PC-9 (cell line): ENCODE results near the gene DNAJB1. TPM values are rescaled to one million over a fixed set of nuclear protein-coding genes. Genes with fewer than 3 reads are reported as not detected.

Experiments
- BruUV-seq: library from RNA; stranded (reverse); fragments of 400-500 nt; replicated peaks from 2 replicates; lab custom pipeline; 2021; lab: Mats Ljungman, UMichigan
- CTCF ChIA-PET: fragments of 300-600 bp; sonication (Branson Sonifier 250); formaldehyde crosslinking; loops from one replicate; lab custom pipeline; 2022; ENCODE audit warnings: antibody characterized with exemption; lab: Charles Lee
- POLR2A ChIA-PET: fragments of 300-600 bp; sonication (Branson Sonifier 250); formaldehyde crosslinking; loops from one replicate; lab custom pipeline; 2022; ENCODE audit warnings: antibody characterized with exemption; ENCODE audit not compliant: unreplicated experiment; lab: Charles Lee
- DNase-seq, 2 experiments: peaks; one replicate each; pipeline versions ENCODE4 v3.0.0 to v3.0.0-alpha.2; 2015 to 2022; ENCODE audit warnings: mixed read lengths in 1 of 2
- H2AFZ ChIP-seq: fragments of 200-600 bp; sonication (generic); 2 replicates; pipeline ENCODE4 v1.8.1; 2017; ENCODE audit warnings: antibody characterized with exemption
- H3F3A ChIP-seq: fragments of 200-600 bp; sonication (generic); 2 replicates; pipeline ENCODE4 v1.8.1; 2017; ENCODE audit warnings: antibody characterized with exemption, mild to moderate bottlenecking, low read depth; ENCODE audit not compliant: insufficient read depth
- H3K27ac ChIP-seq: fragments of 200-600 bp; sonication (generic); 2 replicates; pipeline ENCODE4 v1.6.1; 2016; ENCODE audit warnings: mixed run types
- H3K27me3 ChIP-seq: fragments of 200-600 bp; sonication (generic); 2 replicates; pipeline ENCODE4 v1.6.1; 2016; ENCODE audit warnings: low read depth, mixed run types; ENCODE audit not compliant: insufficient read depth
- H3K36me3 ChIP-seq: fragments of 200-600 bp; sonication (generic); 2 replicates; pipeline ENCODE4 v1.6.1; 2016; ENCODE audit warnings: low read depth, mixed run types
- H3K4me1 ChIP-seq: fragments of 200-600 bp; sonication (generic); replicated peaks from 2 replicates; pipeline ENCODE4 v1.6.1; 2016; ENCODE audit warnings: mixed run types; ENCODE audit not compliant: insufficient read depth
- H3K4me2 ChIP-seq: fragments of 200-600 bp; sonication (generic); 2 replicates; pipeline ENCODE4 v1.6.1; 2017; ENCODE audit warnings: mixed run types
- H3K4me3 ChIP-seq: fragments of 200-600 bp; sonication (generic); 2 replicates; pipeline ENCODE4 v1.6.1; 2016; ENCODE audit warnings: mixed run types
- H3K79me2 ChIP-seq: fragments of 200-600 bp; sonication (generic); 2 replicates; pipeline ENCODE4 v1.6.1; 2017; ENCODE audit warnings: low read depth, mixed run types
- H3K9me2 ChIP-seq: fragments of 200-600 bp; sonication (generic); 2 replicates; pipeline ENCODE4 v1.8.1; 2017; ENCODE audit warnings: mild to moderate bottlenecking; ENCODE audit not compliant: insufficient read depth
- H3K9me3 ChIP-seq: fragments of 200-600 bp; sonication (generic); 2 replicates; pipeline ENCODE4 v1.8.1; 2016; ENCODE audit warnings: low read depth; ENCODE audit not compliant: insufficient read depth
- H4K20me1 ChIP-seq: fragments of 200-600 bp; sonication (generic); 2 replicates; pipeline ENCODE4 v1.8.1; 2017; ENCODE audit not compliant: insufficient read depth
- EZH2 ChIP-seq: fragments of 200-600 bp; sonication (generic); IDR thresholded peaks from 2 replicates; pipeline ENCODE4 v1.8.0; 2017; ENCODE audit warnings: antibody characterized with exemption, low read depth
- intact Hi-C: fragments of 100-400 bp; cut with micrococcal nuclease; formaldehyde crosslinking; loops from one replicate; pipeline ENCODE4 v1.10.0; 2022; ENCODE audit not compliant: unreplicated experiment
- total RNA-seq: library from RNA; stranded (reverse); gene quantifications from 2 replicates; pipeline ENCODE4 v1.2.3, GENCODE V29; 2021
- TF ChIP-seq, protein P1 (sequence below): fragments of 200-600 bp; sonication (generic); conservative IDR thresholded peaks from 2 replicates; pipeline ENCODE4 v1.6.1; 2017; ENCODE audit warnings: mixed run types, antibody characterized with exemption, mild to moderate bottlenecking, moderate library complexity

Gene DNAJB1
- total RNA-seq, 1 experiment from 2014 or later, result 159 TPM

DNA sequence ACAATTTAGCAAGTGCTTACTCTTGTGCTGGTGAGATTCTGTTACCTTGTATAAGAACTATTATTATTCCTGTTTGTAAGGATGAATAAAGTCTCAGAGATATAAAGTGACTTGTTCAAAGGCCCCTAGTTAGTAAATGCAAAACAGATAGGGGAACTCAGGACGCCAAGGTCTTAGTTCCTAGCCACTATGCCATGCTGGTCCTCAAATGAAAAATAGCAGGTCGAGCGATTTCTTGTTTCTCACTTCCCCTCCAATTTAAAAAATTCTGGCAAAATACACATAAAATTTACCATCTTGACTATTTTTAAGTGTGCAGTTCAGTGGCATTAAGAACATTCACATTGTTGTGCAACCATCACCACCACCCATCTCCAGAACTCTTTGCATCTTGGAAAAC, 12.3 kb upstream of the DNAJB1 start:
- Histone ChIP-seq H2AFZ (no peak overlapping the region; the same call in 1 of the 2 replicates), H3K9me2 (no peaks in the 10 kb centered on the region), H3F3A (peaks cover 39% of the 10 kb centered on the region), H3K36me3 (no peaks in the 10 kb centered on the region), H3K4me3 (peak overlapping the region; percentile 76), H4K20me1 (peaks cover 11% of the 10 kb centered on the region), H3K4me1 (peaks cover 12% of the 10 kb centered on the region), H3K27ac (no peak overlapping the region), H3K27me3 (no peaks in the 10 kb centered on the region), H3K79me2 (peaks cover 53% of the 10 kb centered on the region), H3K4me2 (peak overlapping the region; percentile 90), H3K9me3 (no peaks in the 10 kb centered on the region)
- no peak for DNase-seq
- no TSS peak for BruUV-seq
- ChIA-PET POLR2A (no interaction called here), CTCF (no interaction called here)
- intact Hi-C loops, result no loop called here
- TF ChIP-seq EZH2, result no peak
- TF ChIP-seq, protein P1, sequence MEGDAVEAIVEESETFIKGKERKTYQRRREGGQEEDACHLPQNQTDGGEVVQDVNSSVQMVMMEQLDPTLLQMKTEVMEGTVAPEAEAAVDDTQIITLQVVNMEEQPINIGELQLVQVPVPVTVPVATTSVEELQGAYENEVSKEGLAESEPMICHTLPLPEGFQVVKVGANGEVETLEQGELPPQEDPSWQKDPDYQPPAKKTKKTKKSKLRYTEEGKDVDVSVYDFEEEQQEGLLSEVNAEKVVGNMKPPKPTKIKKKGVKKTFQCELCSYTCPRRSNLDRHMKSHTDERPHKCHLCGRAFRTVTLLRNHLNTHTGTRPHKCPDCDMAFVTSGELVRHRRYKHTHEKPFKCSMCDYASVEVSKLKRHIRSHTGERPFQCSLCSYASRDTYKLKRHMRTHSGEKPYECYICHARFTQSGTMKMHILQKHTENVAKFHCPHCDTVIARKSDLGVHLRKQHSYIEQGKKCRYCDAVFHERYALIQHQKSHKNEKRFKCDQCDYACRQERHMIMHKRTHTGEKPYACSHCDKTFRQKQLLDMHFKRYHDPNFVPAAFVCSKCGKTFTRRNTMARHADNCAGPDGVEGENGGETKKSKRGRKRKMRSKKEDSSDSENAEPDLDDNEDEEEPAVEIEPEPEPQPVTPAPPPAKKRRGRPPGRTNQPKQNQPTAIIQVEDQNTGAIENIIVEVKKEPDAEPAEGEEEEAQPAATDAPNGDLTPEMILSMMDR, result no peak

DNA sequence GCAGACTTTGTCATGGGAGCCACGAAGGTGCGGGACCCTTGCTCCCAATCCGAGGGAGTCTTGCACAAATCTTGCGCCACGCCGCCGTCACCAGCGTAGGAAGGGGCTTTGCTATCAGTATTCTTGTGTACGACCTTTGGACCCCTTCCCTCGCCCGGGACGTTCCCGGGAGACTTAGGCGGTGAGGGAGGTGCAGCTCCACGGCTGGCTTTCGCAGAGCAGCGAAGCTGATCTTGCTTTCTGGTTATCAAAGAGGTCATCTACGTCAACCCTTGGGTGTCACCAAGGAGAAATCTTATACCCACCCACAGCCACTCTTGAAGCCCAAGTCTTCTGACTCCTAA, 11.8 kb upstream of the DNAJB1 start:
- Histone ChIP-seq H2AFZ (peak overlapping the region; percentile 79), H3K9me2 (no peaks in the 10 kb centered on the region), H3K27ac (peak overlapping the region; percentile 24), H3K36me3 (no peaks in the 10 kb centered on the region), H3K79me2 (peaks cover 51% of the 10 kb centered on the region), H3K9me3 (no peaks in the 10 kb centered on the region), H3K4me3 (peak overlapping the region; percentile 76), H3F3A (peaks cover 39% of the 10 kb centered on the region), H4K20me1 (peaks cover 10% of the 10 kb centered on the region), H3K4me2 (peak overlapping the region; percentile 90), H3K27me3 (no peaks in the 10 kb centered on the region), H3K4me1 (peaks cover 12% of the 10 kb centered on the region)
- no TSS peak for BruUV-seq
- DNase-seq, result no peak
- POLR2A ChIA-PET, result no interaction called here
- intact Hi-C loops, result no loop called here
- no peak for TF ChIP-seq EZH2
- CTCF ChIA-PET, result no interaction called here

DNA sequence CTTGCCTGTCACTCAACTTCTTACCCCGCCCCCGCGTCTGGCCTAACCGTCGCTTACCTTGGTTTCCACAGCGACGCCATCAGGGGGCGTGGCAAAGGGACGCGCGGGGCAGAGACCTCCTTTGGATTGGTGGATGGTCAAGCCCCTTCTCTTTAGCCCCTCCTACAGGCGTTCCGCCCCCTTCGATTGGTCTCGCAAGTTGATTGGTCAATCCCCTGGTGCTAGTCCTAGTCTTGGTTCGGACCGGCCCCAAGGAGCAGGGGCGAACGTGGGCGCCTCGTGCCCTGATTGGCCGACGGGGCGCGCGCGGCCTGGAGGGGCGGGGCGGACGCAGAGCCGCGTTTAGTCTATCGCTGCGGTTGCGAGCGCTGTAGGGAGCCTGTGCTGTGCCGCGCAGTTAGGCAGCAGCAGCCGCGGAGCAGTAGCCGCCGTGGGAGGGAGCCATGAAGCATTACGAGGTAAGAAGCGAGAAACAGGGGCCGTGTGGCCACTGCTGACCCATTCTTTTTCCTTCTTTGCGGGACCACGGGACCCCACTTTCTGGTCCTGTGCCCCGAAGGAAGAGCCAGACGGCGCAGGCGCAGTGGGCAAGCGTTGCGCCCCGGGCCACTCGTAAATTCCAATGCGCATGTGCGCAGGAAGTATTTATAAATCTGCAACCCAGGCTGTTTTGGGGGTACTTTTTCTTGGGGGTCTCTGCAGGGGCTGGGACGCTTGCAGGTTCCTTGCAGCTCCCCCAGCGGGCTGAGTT, 11.2 kb upstream of the DNAJB1 start, which contains the start of gene TECR:
Gene TECR, plus strand, starts transcription at position 341 of the 751 bp plus-strand sequence. Its CDS starts 103 bp downstream, at position 444.
- DNase-seq, result peak; percentile 99 to 100
- CTCF ChIA-PET, result no interaction called here
- Histone ChIP-seq H2AFZ (peak within 1 kb of the TSS; percentile 83), H3K79me2 (peaks cover 45% of the 10 kb centered on the region), H4K20me1 (peaks cover 5% of the 10 kb centered on the region), H3K9me3 (no peaks in the 10 kb centered on the region), H3K27ac (peak within 1 kb of the TSS; percentile 24), H3K9me2 (no peaks in the 10 kb centered on the region), H3K27me3 (no peaks in the 10 kb centered on the region), H3K4me2 (peak within 1 kb of the TSS; percentile 90), H3K36me3 (no peaks in the 10 kb centered on the region), H3F3A (peaks cover 39% of the 10 kb centered on the region), H3K4me3 (peak within 1 kb of the TSS; percentile 76), H3K4me1 (peaks cover 12% of the 10 kb centered on the region)
- TF ChIP-seq, protein P1, result no peak
- no peak for TF ChIP-seq EZH2
- intact Hi-C loops, result no loop called here
- POLR2A ChIA-PET, result no interaction called here
- BruUV-seq, result TSS peak; percentile 80
